ENCODE results near the gene KRT34. TPM values are rescaled to one million over a fixed set of nuclear protein-coding genes. Genes with fewer than 3 reads are reported as not detected.
"Not testable (repeated sequence)": the region's sequence is repeated elsewhere in the genome, so short reads cannot be mapped to it uniquely, and the experiment has no call there.

Gene KRT34
- total RNA-seq, 4 donors from 2014 or later: not detected

GRCh38 chr17:41347869-41348760, 34.0 kb downstream of the KRT34 start:
- Histone ChIP-seq H3K36me3 (no peaks in the 10 kb centered on the region), H3K27me3 (no peaks in the 10 kb centered on the region), H3K9me3 (no peaks in the 10 kb centered on the region), H3K4me3 (no peak overlapping the region), H3K4me1 (no peaks in the 10 kb centered on the region), H3K27ac (no peak overlapping the region)
- DNase-seq (no peak), ATAC-seq (no peak)
- no peak for TF ChIP-seq CTCF (IDR thresholded peaks at IDR 0.05 in 4 of 5, conservative IDR thresholded peaks at IDR 0.05 in 1 of 5)
- TF ChIP-seq POLR2A (IDR thresholded peaks at IDR 0.05): no peak
- in situ Hi-C loops (cut with MboI; ENCODE audit: low sequenced_read_pairs in 4 of 4): no loop called here
- intact Hi-C loops (cut with DNase I; ENCODE audit: low total_unique reads): no loop called here

- H3K4me1 ChIP-seq; ATAC-seq; in situ Hi-C loops (cut with MboI; ENCODE audit: low sequenced_read_pairs in 4 of 4); intact Hi-C loops (cut with DNase I; ENCODE audit: low total_unique reads); H3K27ac ChIP-seq; H3K9me3 ChIP-seq; H3K36me3 ChIP-seq; H3K4me3 ChIP-seq; H3K27me3 ChIP-seq; DNase-seq: not testable (repeated sequence)
Measured at GRCh38 chr17:41346421-41346820, 35.7 kb downstream of the KRT34 start.

- Histone ChIP-seq H3K27ac (no peak overlapping the region), H3K4me1 (no peaks in the 10 kb centered on the region), H3K36me3 (no peaks in the 10 kb centered on the region), H3K9me3 (no peaks in the 10 kb centered on the region), H3K4me3 (no peak overlapping the region), H3K27me3 (no peaks in the 10 kb centered on the region)
- in situ Hi-C loops (cut with MboI; ENCODE audit: low sequenced_read_pairs in 4 of 4): no loop called here
- TF ChIP-seq CTCF (IDR thresholded peaks at IDR 0.05 in 4 of 5, conservative IDR thresholded peaks at IDR 0.05 in 1 of 5): no peak
- TF ChIP-seq POLR2A (IDR thresholded peaks at IDR 0.05): no peak
- intact Hi-C loops (cut with DNase I; ENCODE audit: low total_unique reads): no loop called here
- DNase-seq: no peak
- ATAC-seq: no peak
Measured at GRCh38 chr17:41345992-41346391, 36.1 kb downstream of the KRT34 start.

GRCh38 chr17:41343029-41343428, 39.1 kb downstream of the KRT34 start:
- TF ChIP-seq POLR2A (IDR thresholded peaks at IDR 0.05) (no peak), CTCF (IDR thresholded peaks at IDR 0.05 in 4 of 5, conservative IDR thresholded peaks at IDR 0.05 in 1 of 5) (no peak)
- no peak for ATAC-seq
- DNase-seq: no peak
- Histone ChIP-seq H3K4me3 (no peak overlapping the region), H3K27ac (no peak overlapping the region), H3K36me3 (no peaks in the 10 kb centered on the region), H3K9me3 (no peaks in the 10 kb centered on the region), H3K4me1 (no peaks in the 10 kb centered on the region), H3K27me3 (no peaks in the 10 kb centered on the region)
- intact Hi-C loops (cut with DNase I; ENCODE audit: low total_unique reads): no loop called here
- in situ Hi-C loops (cut with MboI; ENCODE audit: low sequenced_read_pairs in 4 of 4): no loop called here

- TF ChIP-seq CTCF (IDR thresholded peaks at IDR 0.05 in 4 of 5, conservative IDR thresholded peaks at IDR 0.05 in 1 of 5) (no peak), POLR2A (IDR thresholded peaks at IDR 0.05) (no peak)
- in situ Hi-C loops (cut with MboI; ENCODE audit: low sequenced_read_pairs in 4 of 4): no loop called here
- DNase-seq (no peak), ATAC-seq (no peak)
- Histone ChIP-seq H3K9me3 (no peaks in the 10 kb centered on the region), H3K36me3 (no peaks in the 10 kb centered on the region), H3K27me3 (no peaks in the 10 kb centered on the region), H3K27ac (no peak overlapping the region), H3K4me3 (no peak overlapping the region), H3K4me1 (no peaks in the 10 kb centered on the region)
- intact Hi-C loops (cut with DNase I; ENCODE audit: low total_unique reads): no loop called here
Measured at GRCh38 chr17:41340934-41341861, 40.9 kb downstream of the KRT34 start.
